ENCODE data around the gene FUZ.

GRCh38 chr19:49862391-49863253 is 49.5 kb upstream of the FUZ start:
- TF ChIP-seq, protein P1, sequence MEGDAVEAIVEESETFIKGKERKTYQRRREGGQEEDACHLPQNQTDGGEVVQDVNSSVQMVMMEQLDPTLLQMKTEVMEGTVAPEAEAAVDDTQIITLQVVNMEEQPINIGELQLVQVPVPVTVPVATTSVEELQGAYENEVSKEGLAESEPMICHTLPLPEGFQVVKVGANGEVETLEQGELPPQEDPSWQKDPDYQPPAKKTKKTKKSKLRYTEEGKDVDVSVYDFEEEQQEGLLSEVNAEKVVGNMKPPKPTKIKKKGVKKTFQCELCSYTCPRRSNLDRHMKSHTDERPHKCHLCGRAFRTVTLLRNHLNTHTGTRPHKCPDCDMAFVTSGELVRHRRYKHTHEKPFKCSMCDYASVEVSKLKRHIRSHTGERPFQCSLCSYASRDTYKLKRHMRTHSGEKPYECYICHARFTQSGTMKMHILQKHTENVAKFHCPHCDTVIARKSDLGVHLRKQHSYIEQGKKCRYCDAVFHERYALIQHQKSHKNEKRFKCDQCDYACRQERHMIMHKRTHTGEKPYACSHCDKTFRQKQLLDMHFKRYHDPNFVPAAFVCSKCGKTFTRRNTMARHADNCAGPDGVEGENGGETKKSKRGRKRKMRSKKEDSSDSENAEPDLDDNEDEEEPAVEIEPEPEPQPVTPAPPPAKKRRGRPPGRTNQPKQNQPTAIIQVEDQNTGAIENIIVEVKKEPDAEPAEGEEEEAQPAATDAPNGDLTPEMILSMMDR (IDR thresholded peaks at IDR 0.05): no peak
- TF ChIP-seq POLR2A (IDR thresholded peaks at IDR 0.05): no peak
